Measurements from ENCODE around the gene CKM.

Gene CKM

DNA sequence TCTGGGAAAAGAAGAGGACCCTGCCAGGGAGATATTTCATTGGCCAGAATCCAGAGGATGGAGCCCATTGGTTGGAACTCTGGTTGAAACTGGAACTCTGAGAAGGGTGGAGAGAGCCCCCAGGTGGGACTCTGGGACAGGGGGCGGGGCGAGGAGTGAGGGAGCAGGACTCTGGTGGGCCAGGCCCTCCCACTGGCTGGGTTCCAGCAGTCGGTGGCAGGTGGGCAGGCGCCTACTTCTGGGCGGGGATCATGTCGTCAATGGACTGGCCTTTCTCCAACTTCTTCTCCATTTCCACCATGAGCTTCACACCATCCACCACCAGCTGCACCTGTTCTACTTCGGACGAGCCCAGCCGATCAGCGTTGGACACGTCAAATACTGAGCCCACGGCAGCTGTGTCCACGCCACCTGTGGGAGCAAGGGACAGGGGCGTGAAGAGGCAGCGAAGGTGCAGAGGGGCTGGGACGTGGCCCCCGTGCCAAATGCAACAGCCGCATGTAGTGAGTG, 16.1 kb downstream of the CKM start:
- H3K4me3 ChIP-seq (ENCODE audit: low read length): no peak overlapping the region
- no peak overlapping the region for H3K9ac ChIP-seq (ENCODE audit: low read length)
- no peaks in the 10 kb centered on the region for H3K4me1 ChIP-seq (ENCODE audit: control insufficient read depth, insufficient read depth, low read length)
- H3K27ac ChIP-seq (ENCODE audit: low read depth, low read length): no peak overlapping the region
- no peaks in the 10 kb centered on the region for H3K27me3 ChIP-seq (ENCODE audit: control insufficient read depth, insufficient read depth, low read length)
- H3K36me3 ChIP-seq (ENCODE audit: control insufficient read depth, insufficient read depth, low read length): no peaks in the 10 kb centered on the region

DNA sequence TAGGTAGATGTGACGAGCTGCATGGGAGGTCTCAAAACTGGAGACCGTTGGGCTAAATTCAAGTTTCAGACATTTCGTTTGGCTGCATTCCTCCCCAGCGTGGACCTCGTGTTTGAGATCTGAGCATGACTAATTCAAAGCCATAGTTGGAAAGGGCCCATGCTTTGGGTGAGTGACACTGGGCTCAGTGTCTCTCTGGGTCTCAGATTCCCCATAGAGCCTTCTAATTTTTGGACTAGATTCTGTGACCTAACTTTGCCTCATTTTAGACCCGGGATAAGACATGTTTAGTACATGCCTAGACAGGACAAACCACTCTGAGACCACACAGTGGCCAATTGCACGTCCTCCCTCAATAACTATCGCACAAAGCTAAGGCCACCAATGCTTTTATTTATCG, 16.6 kb downstream of the CKM start:
- no peak overlapping the region for H3K9ac ChIP-seq (ENCODE audit: low read length)
- no peaks in the 10 kb centered on the region for H3K36me3 ChIP-seq (ENCODE audit: control insufficient read depth, insufficient read depth, low read length)
- no peaks in the 10 kb centered on the region for H3K27me3 ChIP-seq (ENCODE audit: control insufficient read depth, insufficient read depth, low read length)
- no peak overlapping the region for H3K27ac ChIP-seq (ENCODE audit: low read depth, low read length)
- H3K4me1 ChIP-seq (ENCODE audit: control insufficient read depth, insufficient read depth, low read length): no peaks in the 10 kb centered on the region
- no peak overlapping the region for H3K4me3 ChIP-seq (ENCODE audit: low read length)

DNA sequence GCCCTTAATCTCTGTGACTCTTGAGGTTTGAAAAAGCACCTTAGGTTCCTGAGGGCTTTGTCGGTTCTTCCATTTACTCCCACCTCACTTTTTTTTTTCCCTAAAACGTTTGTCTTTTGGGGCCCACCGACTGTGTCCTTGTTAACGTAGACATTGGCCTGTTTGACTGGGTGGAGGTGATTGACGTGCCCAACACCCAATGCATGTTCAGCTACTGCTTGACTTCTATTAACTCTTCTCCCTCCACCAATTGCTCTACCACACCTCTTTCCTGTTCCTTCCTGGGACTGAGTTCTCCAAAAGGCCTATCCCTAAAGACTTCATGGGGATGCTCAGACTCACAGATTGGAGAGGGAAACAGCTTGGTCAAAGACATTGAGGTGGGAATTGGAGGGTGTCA, 17.3 kb downstream of the CKM start:
- Histone ChIP-seq H3K27ac (ENCODE audit: low read depth, low read length) (no peak overlapping the region), H3K4me1 (ENCODE audit: control insufficient read depth, insufficient read depth, low read length) (no peaks in the 10 kb centered on the region), H3K4me3 (ENCODE audit: low read length) (no peak overlapping the region), H3K27me3 (ENCODE audit: control insufficient read depth, insufficient read depth, low read length) (no peaks in the 10 kb centered on the region), H3K9ac (ENCODE audit: low read length) (no peak overlapping the region), H3K36me3 (ENCODE audit: control insufficient read depth, insufficient read depth, low read length) (no peaks in the 10 kb centered on the region)

DNA sequence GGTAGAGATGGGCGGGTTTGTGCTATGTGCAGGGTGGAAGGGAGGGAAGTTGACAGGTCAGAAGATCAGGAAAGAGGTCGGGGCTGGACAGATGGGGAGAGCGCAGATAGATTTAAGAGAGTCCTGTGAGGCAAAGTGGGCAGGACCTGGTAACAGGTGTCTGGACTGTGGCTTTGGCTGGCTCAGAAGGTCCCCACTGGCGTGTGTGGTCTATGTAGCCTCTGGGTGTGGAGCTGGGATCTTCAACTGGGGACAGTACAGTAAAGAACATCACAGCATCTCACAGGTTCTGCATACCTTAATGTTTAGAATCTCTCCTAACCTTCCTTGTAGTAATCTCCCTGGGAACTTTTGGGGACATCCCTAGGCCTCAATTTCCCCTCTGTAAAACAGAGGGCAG, 17.7 kb downstream of the CKM start:
- Histone ChIP-seq H3K27ac (ENCODE audit: low read depth, low read length) (no peak overlapping the region), H3K4me3 (ENCODE audit: low read length) (no peak overlapping the region), H3K36me3 (ENCODE audit: control insufficient read depth, insufficient read depth, low read length) (no peaks in the 10 kb centered on the region), H3K27me3 (ENCODE audit: control insufficient read depth, insufficient read depth, low read length) (no peaks in the 10 kb centered on the region), H3K9ac (ENCODE audit: low read length) (no peak overlapping the region), H3K4me1 (ENCODE audit: control insufficient read depth, insufficient read depth, low read length) (no peaks in the 10 kb centered on the region)

DNA sequence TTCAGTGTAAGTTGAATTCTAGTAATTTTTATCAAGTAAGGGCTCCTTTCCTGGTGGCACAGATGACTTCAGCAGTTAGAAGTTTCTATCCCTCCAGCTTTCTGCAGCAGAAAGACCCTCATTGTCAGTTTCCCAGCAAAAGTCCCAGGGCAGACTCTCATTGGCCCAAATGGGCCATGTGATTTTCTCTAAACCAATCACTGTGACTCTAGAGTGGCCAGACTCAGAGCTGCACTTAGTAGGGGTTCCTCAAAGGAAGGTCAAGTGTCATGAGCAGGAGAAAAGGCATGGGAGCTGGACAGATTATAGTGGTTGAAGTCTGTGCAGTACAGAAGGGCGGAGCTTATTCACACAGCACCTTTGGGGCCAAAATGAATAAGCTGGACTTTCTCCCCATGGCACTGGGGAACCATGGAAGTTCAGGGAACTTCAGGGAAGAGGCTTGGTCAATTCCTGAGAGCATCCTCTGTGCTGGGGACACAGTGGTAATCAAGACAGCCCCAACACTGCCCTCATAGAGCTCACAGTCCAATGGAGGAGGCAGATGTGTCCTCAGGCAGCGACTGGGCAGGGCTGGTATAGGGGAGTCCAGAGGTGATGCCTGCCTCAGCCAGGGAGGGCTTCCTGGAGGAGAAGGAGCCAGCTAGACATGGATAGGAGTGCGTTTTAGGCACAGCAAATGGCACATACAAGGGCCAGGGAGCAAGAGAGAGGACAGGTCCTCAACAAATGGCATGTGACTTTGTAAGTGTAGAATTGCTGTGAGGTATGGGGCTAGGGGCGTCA, 18.3 kb downstream of the CKM start:
- Histone ChIP-seq H3K27ac (ENCODE audit: low read depth, low read length) (no peak overlapping the region), H3K36me3 (ENCODE audit: control insufficient read depth, insufficient read depth, low read length) (no peaks in the 10 kb centered on the region)

DNA sequence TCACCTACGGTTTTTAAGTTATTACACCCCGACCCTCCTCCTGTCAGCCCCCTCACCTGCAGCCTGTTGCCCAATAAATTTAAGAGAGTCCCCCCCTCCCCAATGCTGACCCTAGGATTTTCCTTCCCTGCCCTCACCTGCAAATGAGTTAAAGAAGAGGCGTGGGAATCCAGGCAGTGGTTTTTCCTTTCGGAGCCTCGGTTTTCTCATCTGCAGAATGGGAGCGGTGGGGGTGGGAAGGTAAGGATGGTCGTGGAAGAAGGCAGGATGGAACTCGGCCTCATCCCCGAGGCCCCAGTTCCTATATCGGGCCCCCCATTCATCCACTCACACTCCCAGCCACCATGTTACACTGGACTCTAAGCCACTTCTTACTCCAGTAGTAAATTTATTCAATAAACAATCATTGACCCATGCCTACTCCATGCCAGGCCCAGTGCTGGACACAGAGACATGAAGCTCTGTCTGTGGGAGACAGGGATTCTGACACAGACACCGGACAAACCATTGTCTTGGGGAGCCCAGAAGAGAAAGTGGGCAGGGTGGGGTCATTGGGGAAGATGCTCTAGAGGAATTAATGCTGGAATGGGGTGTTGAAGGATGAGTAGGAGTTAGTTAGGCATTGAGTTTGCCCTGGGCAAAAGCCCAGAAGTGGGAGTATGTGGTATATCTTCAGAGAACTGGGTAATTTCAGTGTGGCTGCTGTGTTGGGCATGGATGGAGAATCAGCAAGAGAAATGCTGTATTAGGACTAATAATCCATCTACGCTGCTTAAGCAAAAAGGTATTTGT, 19.2 kb downstream of the CKM start:
- no peaks in the 10 kb centered on the region for H3K27me3 ChIP-seq (ENCODE audit: control insufficient read depth, insufficient read depth, low read length)
- H3K4me3 ChIP-seq (ENCODE audit: low read length): no peak overlapping the region
- no peak overlapping the region for H3K9ac ChIP-seq (ENCODE audit: low read length)
- H3K36me3 ChIP-seq (ENCODE audit: control insufficient read depth, insufficient read depth, low read length): no peaks in the 10 kb centered on the region
- no peak overlapping the region for H3K27ac ChIP-seq (ENCODE audit: low read depth, low read length)
- no peaks in the 10 kb centered on the region for H3K4me1 ChIP-seq (ENCODE audit: control insufficient read depth, insufficient read depth, low read length)

More for the DNA sequence above, 18.3 kb downstream of the CKM start:
- Histone ChIP-seq H3K9ac (ENCODE audit: low read length) (no peak overlapping the region), H3K4me1 (ENCODE audit: control insufficient read depth, insufficient read depth, low read length) (no peaks in the 10 kb centered on the region), H3K4me3 (ENCODE audit: low read length) (no peak overlapping the region), H3K27me3 (ENCODE audit: control insufficient read depth, insufficient read depth, low read length) (no peaks in the 10 kb centered on the region)

DNA sequence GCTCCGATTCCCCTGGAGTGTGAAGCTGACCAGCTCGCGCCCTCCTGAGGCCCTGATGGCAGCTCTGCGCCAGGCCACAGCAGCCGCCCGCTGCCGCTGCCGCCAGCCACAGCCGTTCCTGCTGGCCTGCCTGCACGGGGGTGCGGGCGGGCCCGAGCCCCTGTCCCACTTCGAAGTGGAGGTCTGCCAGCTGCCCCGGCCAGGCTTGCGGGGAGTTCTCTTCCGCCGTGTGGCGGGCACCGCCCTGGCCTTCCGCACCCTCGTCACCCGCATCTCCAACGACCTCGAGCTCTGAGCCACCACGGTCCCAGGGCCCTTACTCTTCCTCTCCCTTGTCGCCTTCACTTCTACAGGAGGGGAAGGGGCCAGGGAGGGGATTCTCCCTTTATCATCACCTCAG, 20.3 kb downstream of the CKM start:
- Histone ChIP-seq H3K27me3 (ENCODE audit: control insufficient read depth, insufficient read depth, low read length) (no peaks in the 10 kb centered on the region), H3K4me1 (ENCODE audit: control insufficient read depth, insufficient read depth, low read length) (no peaks in the 10 kb centered on the region), H3K9ac (ENCODE audit: low read length) (no peak overlapping the region), H3K36me3 (ENCODE audit: control insufficient read depth, insufficient read depth, low read length) (no peaks in the 10 kb centered on the region), H3K27ac (ENCODE audit: low read depth, low read length) (no peak overlapping the region), H3K4me3 (ENCODE audit: low read length) (no peak overlapping the region)

DNA sequence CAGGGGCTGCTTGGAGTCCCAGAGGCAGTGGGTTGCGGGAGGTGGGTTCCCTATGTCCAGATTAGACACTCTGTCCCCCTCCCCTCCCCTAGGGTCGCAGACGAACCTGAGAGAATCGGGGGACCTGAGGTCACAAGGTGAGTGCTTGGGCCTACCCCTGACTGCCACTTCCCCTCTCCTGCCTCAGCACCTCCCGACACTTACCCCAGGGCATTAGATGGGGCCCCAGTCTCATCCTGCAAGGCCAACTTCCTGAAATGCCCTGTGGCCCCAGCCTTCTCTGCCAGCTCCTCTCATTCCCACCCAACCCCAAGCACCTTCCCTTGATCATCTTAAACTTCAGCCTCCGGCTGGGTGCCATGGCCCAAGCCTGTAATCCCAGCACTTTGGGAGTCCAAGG, 23.0 kb downstream of the CKM start:
- Histone ChIP-seq H3K27ac (ENCODE audit: low read depth, low read length) (no peak overlapping the region), H3K4me1 (ENCODE audit: control insufficient read depth, insufficient read depth, low read length) (no peaks in the 10 kb centered on the region), H3K9ac (ENCODE audit: low read length) (no peak overlapping the region), H3K27me3 (ENCODE audit: control insufficient read depth, insufficient read depth, low read length) (no peaks in the 10 kb centered on the region), H3K4me3 (ENCODE audit: low read length) (no peak overlapping the region), H3K36me3 (ENCODE audit: control insufficient read depth, insufficient read depth, low read length) (peaks cover 2% of the 10 kb centered on the region)

DNA sequence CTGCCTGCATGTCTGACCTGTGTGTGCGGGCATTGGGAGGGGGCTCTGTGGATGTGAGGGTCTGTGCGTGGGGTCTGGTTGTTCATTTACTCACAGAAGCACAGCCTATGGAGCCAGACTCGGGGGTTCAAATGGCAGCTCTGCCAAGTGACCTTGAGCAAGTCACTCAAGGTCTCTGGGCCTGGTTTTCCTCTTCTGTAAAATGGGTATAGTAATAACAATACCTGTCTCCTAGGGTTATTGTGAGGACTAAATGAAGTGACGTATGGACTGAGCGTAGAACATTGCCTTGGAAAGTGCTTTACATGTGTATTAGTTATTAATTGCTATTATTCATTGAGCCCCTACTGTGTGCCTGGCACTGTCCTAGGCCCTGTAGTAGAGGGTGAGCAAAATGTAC, 24.4 kb downstream of the CKM start:
- H3K4me3 ChIP-seq (ENCODE audit: low read length): no peak overlapping the region
- no peak overlapping the region for H3K27ac ChIP-seq (ENCODE audit: low read depth, low read length)
- no peaks in the 10 kb centered on the region for H3K27me3 ChIP-seq (ENCODE audit: control insufficient read depth, insufficient read depth, low read length)
- no peak overlapping the region for H3K9ac ChIP-seq (ENCODE audit: low read length)
- H3K36me3 ChIP-seq (ENCODE audit: control insufficient read depth, insufficient read depth, low read length): peaks cover 3% of the 10 kb centered on the region
- no peaks in the 10 kb centered on the region for H3K4me1 ChIP-seq (ENCODE audit: control insufficient read depth, insufficient read depth, low read length)

DNA sequence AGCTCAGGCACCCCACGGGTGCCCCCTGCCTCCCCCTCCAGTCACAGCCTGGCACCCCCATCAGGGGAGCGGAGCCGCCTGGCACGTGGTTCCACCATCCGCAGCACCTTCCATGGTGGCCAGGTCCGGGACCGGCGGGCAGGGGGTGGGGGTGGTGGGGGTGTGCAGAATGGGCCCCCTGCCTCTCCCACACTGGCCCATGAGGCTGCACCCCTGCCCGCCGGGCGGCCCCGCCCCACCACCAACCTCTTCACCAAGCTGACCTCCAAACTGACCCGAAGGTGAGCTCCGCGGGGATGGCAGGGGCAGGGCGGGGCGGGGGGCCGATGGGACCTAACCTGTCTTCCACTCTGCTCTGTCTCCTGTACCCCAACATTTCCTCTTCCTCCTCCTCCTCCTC, 25.0 kb downstream of the CKM start:
- H3K27ac ChIP-seq (ENCODE audit: low read depth, low read length): no peak overlapping the region
- peaks cover 3% of the 10 kb centered on the region for H3K36me3 ChIP-seq (ENCODE audit: control insufficient read depth, insufficient read depth, low read length)
- H3K4me3 ChIP-seq (ENCODE audit: low read length): no peak overlapping the region
- H3K9ac ChIP-seq (ENCODE audit: low read length): no peak overlapping the region
- no peaks in the 10 kb centered on the region for H3K4me1 ChIP-seq (ENCODE audit: control insufficient read depth, insufficient read depth, low read length)
- H3K27me3 ChIP-seq (ENCODE audit: control insufficient read depth, insufficient read depth, low read length): no peaks in the 10 kb centered on the region

DNA sequence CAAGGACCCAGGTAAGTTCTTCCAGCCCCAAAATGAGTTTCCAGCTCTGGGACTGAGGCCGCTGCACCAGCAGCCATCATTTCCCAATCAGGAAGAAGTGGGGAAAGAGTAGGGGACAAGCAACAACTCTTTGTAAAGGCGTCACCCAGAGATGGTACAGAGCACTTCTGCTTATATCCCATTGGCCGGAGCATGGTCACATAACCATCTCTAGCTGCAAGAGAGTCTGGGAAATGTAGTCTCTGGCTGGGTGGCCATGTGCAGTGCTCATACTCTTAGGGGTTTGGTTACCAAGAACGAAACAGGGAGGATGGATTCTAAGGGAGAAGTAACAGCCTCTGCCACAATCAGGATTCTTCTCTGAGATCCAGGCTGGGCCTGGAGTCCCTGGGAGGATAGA, 26.3 kb downstream of the CKM start:
- peaks cover 3% of the 10 kb centered on the region for H3K36me3 ChIP-seq (ENCODE audit: control insufficient read depth, insufficient read depth, low read length)

DNA sequence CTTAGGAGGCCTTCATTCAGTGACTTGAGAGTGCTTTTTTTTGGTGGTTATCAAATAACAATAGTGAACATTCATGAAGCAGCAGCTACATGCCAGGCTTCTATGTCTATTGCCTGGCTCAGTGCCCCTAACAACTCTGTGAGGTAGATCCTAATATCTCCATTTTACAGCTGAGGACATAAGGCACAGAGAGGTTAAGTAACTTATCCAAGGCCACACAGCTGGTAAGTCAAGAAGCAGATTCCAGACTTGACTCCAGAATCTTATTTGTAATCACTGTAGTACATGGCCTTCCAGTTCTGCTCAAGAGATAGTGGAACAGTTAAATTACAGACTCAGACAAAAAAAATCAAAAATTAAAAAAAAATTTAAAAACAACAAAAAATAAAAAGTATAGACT, 26.8 kb downstream of the CKM start:
- Histone ChIP-seq H3K9ac (ENCODE audit: low read length) (no peak overlapping the region), H3K36me3 (ENCODE audit: control insufficient read depth, insufficient read depth, low read length) (peaks cover 4% of the 10 kb centered on the region)

More for the DNA sequence above, 26.3 kb downstream of the CKM start:
- no peak overlapping the region for H3K27ac ChIP-seq (ENCODE audit: low read depth, low read length)
- no peaks in the 10 kb centered on the region for H3K4me1 ChIP-seq (ENCODE audit: control insufficient read depth, insufficient read depth, low read length)
- H3K4me3 ChIP-seq (ENCODE audit: low read length): no peak overlapping the region
- H3K27me3 ChIP-seq (ENCODE audit: control insufficient read depth, insufficient read depth, low read length): no peaks in the 10 kb centered on the region
- no peak overlapping the region for H3K9ac ChIP-seq (ENCODE audit: low read length)

More for the DNA sequence above, 26.8 kb downstream of the CKM start:
- no peaks in the 10 kb centered on the region for H3K27me3 ChIP-seq (ENCODE audit: control insufficient read depth, insufficient read depth, low read length)
- H3K27ac ChIP-seq (ENCODE audit: low read depth, low read length): no peak overlapping the region
- H3K4me3 ChIP-seq (ENCODE audit: low read length): no peak overlapping the region
- no peaks in the 10 kb centered on the region for H3K4me1 ChIP-seq (ENCODE audit: control insufficient read depth, insufficient read depth, low read length)

Data from rectal smooth muscle tissue (tissue), 1 donor.